GM12872 (cell line): ENCODE data around the gene GABRG3.

Source experiments
- CTCF ChIP-seq: IDR thresholded peaks from 3 replicates; pipeline ENCODE4 v1.5.1; 2011; ENCODE audit warnings: low read depth, mild to moderate bottlenecking, low read length, moderate library complexity; ENCODE audit not compliant: insufficient read depth

GABRG3 gene

GRCh38 chr15:27541581-27541980 lies 570.6 kb downstream of the GABRG3 start:
- no peak for TF ChIP-seq CTCF

- TF ChIP-seq CTCF = no peak
Measured at GRCh38 chr15:27545494-27546255, 574.7 kb downstream of the GABRG3 start.

GRCh38 chr15:27549746-27550145 lies 578.8 kb downstream of the GABRG3 start:
- TF ChIP-seq CTCF = no peak

- TF ChIP-seq CTCF = no peak
Measured at GRCh38 chr15:27550635-27551034, 579.7 kb downstream of the GABRG3 start.

GRCh38 chr15:27561816-27562215 lies 590.8 kb downstream of the GABRG3 start:
- TF ChIP-seq CTCF = no peak

- no peak for TF ChIP-seq CTCF
Measured at GRCh38 chr15:27563765-27564370, 592.9 kb downstream of the GABRG3 start.

GRCh38 chr15:27564656-27565055 lies 593.7 kb downstream of the GABRG3 start:
- no peak for TF ChIP-seq CTCF
